Liver (tissue), 9 donors: ENCODE measurements around the gene SLC41A1. TPM values are rescaled to one million over a fixed set of nuclear protein-coding genes. Genes with fewer than 3 reads are reported as not detected.

ENCODE experiments used
- DNase-seq: peaks from one replicate; pipeline ENCODE4 v3.0.0-alpha.2; 2017; ENCODE audit warnings: low spot score
- H3K27ac ChIP-seq, 2 donors: one replicate each; pipeline ENCODE4 v1.7.0; 2013; ENCODE audit warnings: inconsistent platforms in 2 of 2, low read length in 2 of 2, control low read depth in 1 of 2, low read depth in 1 of 2, mild to moderate bottlenecking in 1 of 2
- H3K27me3 ChIP-seq, 4 donors: one replicate each; pipeline versions ENCODE4 v1.6.1 to v1.7.0; 2013; ENCODE audit warnings: low read length in 3 of 4, inconsistent platforms in 1 of 4, mild to moderate bottlenecking in 1 of 4, moderate library complexity in 1 of 4; ENCODE audit not compliant: control insufficient read depth in 4 of 4, insufficient read depth in 4 of 4
- H3K36me3 ChIP-seq, 4 donors: one replicate each; pipeline versions ENCODE4 v1.6.1 to v1.7.0; 2013; ENCODE audit warnings: low read length in 3 of 4, mild to moderate bottlenecking in 3 of 4, low read depth in 1 of 4, moderate library complexity in 1 of 4; ENCODE audit not compliant: control insufficient read depth in 4 of 4, insufficient read depth in 3 of 4
- H3K4me1 ChIP-seq, 4 donors: one replicate each; pipeline versions ENCODE4 v1.6.1 to v1.7.0; 2013; ENCODE audit warnings: low read length in 3 of 4, mild to moderate bottlenecking in 3 of 4, moderate library complexity in 1 of 4; ENCODE audit not compliant: control insufficient read depth in 4 of 4, insufficient read depth in 4 of 4
- H3K4me3 ChIP-seq, 3 donors: one replicate each; pipeline versions ENCODE4 v1.6.1 to v1.7.0; 2013; ENCODE audit warnings: low read length in 3 of 3, control low read depth in 1 of 3, low read depth in 1 of 3, mild to moderate bottlenecking in 1 of 3
- H3K9ac ChIP-seq, 2 donors: one replicate each; pipeline ENCODE4 v1.7.0; 2013; ENCODE audit warnings: low read length in 2 of 2, mild to moderate bottlenecking in 2 of 2, moderate library complexity in 2 of 2, control low read depth in 1 of 2, low read depth in 1 of 2
- H3K9me3 ChIP-seq, 4 donors: one replicate each; pipeline versions ENCODE4 v1.6.1 to v1.7.0; 2013; ENCODE audit warnings: low read length in 3 of 4; ENCODE audit not compliant: control insufficient read depth in 4 of 4
- ATF3 ChIP-seq: IDR thresholded peaks from 2 replicates; pipeline ENCODE4 v1.6.1; 2016; ENCODE audit warnings: antibody characterized with exemption
- EGR1 ChIP-seq, 2 donors: IDR thresholded peaks; 2 replicates each; pipeline ENCODE4 v1.6.1; 2016 to 2018; ENCODE audit warnings: antibody characterized with exemption in 2 of 2, low read depth in 2 of 2
- FOXA1 ChIP-seq: IDR thresholded peaks from 2 replicates; pipeline ENCODE4 v1.6.1; 2016; ENCODE audit warnings: antibody characterized with exemption
- GABPA ChIP-seq, 2 donors: IDR thresholded peaks in 1 of 2; conservative IDR thresholded peaks in 1 of 2; 2 replicates each; pipeline ENCODE4 v1.6.1; 2016; ENCODE audit warnings: antibody characterized with exemption in 2 of 2, mild to moderate bottlenecking in 1 of 2, moderate library complexity in 1 of 2
- HNF4A ChIP-seq, 2 donors: conservative IDR thresholded peaks; 2 replicates each; pipeline ENCODE4 v1.6.1; 2016; ENCODE audit warnings: antibody characterized with exemption in 2 of 2, mild to moderate bottlenecking in 2 of 2
- HNF4G ChIP-seq: IDR thresholded peaks from 2 replicates; pipeline ENCODE4 v1.6.1; 2016; ENCODE audit warnings: antibody characterized with exemption
- JUND ChIP-seq, 2 donors: IDR thresholded peaks; 2 replicates each; pipeline ENCODE4 v1.6.1; 2016; ENCODE audit warnings: antibody characterized with exemption in 2 of 2
- RAD21 ChIP-seq, 2 donors: IDR thresholded peaks; 2 replicates each; pipeline ENCODE4 v1.6.1; 2016; ENCODE audit warnings: antibody characterized with exemption in 2 of 2, mild to moderate bottlenecking in 2 of 2
- RXRA ChIP-seq, 2 donors: IDR thresholded peaks; 2 replicates each; pipeline ENCODE4 v1.6.1; 2017 to 2018; ENCODE audit warnings: antibody characterized with exemption in 2 of 2, mild to moderate bottlenecking in 1 of 2
- SP1 ChIP-seq: IDR thresholded peaks from 2 replicates; pipeline ENCODE4 v1.6.1; 2018; ENCODE audit warnings: antibody characterized with exemption, mild to moderate bottlenecking
- TAF1 ChIP-seq: conservative IDR thresholded peaks from 2 replicates; pipeline ENCODE4 v1.6.1; 2016; ENCODE audit warnings: antibody characterized with exemption, mild to moderate bottlenecking
- YY1 ChIP-seq: IDR thresholded peaks from 2 replicates; pipeline ENCODE4 v1.6.1; 2016; ENCODE audit warnings: antibody characterized with exemption, mild to moderate bottlenecking
- ZBTB33 ChIP-seq: IDR thresholded peaks from 2 replicates; pipeline ENCODE4 v1.6.1; 2016; ENCODE audit warnings: antibody characterized with exemption
- WGBS: extraction: QIAGEN DNeasy Blood & Tissue Kit; methylation state at CpG from one replicate; pipeline ENCODE4 v1.1.7; 2013; 5-methylcytosine and 5-hydroxymethylcytosine counted together
- polyA plus RNA-seq, 2 donors: library from polyadenylated mRNA; stranded (reverse) in 1 of 2; unstranded in 1 of 2; fragments of 200-250 nt in 1 of 2; fragments of >200 nt in 1 of 2; fragmentation: Nextera tagmentation in 1 of 2; extraction: Ambion mirVana in 1 of 2; gene quantifications; one replicate each; pipeline versions ENCODE4 v1.2.1 to v1.2.3, GENCODE V29; 2013 to 2015
- total RNA-seq, 2 donors: library from RNA; depleted of rRNA; stranded (reverse); fragments of >200 nt; gene quantifications; one replicate each; pipeline ENCODE4 v1.2.3, GENCODE V29; 2014
- TF ChIP-seq, protein P1 (sequence below): IDR thresholded peaks from 2 replicates; pipeline ENCODE4 v1.6.1; 2016; ENCODE audit warnings: antibody characterized with exemption, mild to moderate bottlenecking
- TF ChIP-seq, protein P2 (sequence below): fragments of 150-350 bp; IDR thresholded peaks from 2 replicates; pipeline ENCODE4 v1.5.1; 2017; ENCODE audit warnings: improper control_type of control experiment, low read depth, low read length; ENCODE audit not compliant: missing input control
- donor health status: healthy.
- donor health status: healthy.
- donor health status: healthy.
- donor health status: healthy.
- donor health status: healthy.

SLC41A1 gene
- total and polyA plus RNA-seq, 4 donors = 2.6 to 9.1 (median 4.1) TPM

- H3K27me3 ChIP-seq = no peaks in the 10 kb centered on the region
- H3K4me3 ChIP-seq = no peak overlapping the region
- H3K36me3 ChIP-seq = no peaks in the 10 kb centered on the region
- H3K9me3 ChIP-seq = no peaks in the 10 kb centered on the region
- 95% methylated on average over 2 of the region's 2 CpGs for WGBS
- H3K9ac ChIP-seq = no peak overlapping the region
- peaks cover 0 to 16% (median 10%) of the 10 kb centered on the region in 4 donors for H3K4me1 ChIP-seq
- H3K27ac ChIP-seq = no peak overlapping the region
- no peak for DNase-seq
- TF ChIP-seq ATF3 = no peak
- no peak for TF ChIP-seq TAF1
- no peak for TF ChIP-seq HNF4G
- TF ChIP-seq, protein P1, sequence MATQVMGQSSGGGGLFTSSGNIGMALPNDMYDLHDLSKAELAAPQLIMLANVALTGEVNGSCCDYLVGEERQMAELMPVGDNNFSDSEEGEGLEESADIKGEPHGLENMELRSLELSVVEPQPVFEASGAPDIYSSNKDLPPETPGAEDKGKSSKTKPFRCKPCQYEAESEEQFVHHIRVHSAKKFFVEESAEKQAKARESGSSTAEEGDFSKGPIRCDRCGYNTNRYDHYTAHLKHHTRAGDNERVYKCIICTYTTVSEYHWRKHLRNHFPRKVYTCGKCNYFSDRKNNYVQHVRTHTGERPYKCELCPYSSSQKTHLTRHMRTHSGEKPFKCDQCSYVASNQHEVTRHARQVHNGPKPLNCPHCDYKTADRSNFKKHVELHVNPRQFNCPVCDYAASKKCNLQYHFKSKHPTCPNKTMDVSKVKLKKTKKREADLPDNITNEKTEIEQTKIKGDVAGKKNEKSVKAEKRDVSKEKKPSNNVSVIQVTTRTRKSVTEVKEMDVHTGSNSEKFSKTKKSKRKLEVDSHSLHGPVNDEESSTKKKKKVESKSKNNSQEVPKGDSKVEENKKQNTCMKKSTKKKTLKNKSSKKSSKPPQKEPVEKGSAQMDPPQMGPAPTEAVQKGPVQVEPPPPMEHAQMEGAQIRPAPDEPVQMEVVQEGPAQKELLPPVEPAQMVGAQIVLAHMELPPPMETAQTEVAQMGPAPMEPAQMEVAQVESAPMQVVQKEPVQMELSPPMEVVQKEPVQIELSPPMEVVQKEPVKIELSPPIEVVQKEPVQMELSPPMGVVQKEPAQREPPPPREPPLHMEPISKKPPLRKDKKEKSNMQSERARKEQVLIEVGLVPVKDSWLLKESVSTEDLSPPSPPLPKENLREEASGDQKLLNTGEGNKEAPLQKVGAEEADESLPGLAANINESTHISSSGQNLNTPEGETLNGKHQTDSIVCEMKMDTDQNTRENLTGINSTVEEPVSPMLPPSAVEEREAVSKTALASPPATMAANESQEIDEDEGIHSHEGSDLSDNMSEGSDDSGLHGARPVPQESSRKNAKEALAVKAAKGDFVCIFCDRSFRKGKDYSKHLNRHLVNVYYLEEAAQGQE = no peak
- TF ChIP-seq, protein P2, sequence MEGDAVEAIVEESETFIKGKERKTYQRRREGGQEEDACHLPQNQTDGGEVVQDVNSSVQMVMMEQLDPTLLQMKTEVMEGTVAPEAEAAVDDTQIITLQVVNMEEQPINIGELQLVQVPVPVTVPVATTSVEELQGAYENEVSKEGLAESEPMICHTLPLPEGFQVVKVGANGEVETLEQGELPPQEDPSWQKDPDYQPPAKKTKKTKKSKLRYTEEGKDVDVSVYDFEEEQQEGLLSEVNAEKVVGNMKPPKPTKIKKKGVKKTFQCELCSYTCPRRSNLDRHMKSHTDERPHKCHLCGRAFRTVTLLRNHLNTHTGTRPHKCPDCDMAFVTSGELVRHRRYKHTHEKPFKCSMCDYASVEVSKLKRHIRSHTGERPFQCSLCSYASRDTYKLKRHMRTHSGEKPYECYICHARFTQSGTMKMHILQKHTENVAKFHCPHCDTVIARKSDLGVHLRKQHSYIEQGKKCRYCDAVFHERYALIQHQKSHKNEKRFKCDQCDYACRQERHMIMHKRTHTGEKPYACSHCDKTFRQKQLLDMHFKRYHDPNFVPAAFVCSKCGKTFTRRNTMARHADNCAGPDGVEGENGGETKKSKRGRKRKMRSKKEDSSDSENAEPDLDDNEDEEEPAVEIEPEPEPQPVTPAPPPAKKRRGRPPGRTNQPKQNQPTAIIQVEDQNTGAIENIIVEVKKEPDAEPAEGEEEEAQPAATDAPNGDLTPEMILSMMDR = no peak
- no peak for TF ChIP-seq JUND (IDR thresholded peaks at IDR 0.05)
- no peak for TF ChIP-seq RXRA (IDR thresholded peaks at IDR 0.05)
- TF ChIP-seq RAD21 (IDR thresholded peaks at IDR 0.05) = no peak
- no peak for TF ChIP-seq ZBTB33
- no peak for TF ChIP-seq YY1
- TF ChIP-seq EGR1 (IDR thresholded peaks at IDR 0.05; ENCODE audit: low read depth in 2 of 2) = no peak
- no peak for TF ChIP-seq SP1
- TF ChIP-seq FOXA1 = no peak
- no peak for TF ChIP-seq GABPA (IDR thresholded peaks at IDR 0.05 in 1 of 2, conservative IDR thresholded peaks at IDR 0.05 in 1 of 2)
- TF ChIP-seq HNF4A (conservative IDR thresholded peaks at IDR 0.05) = no peak
These were observed 29.2 kb upstream of the SLC41A1 start for GRCh38 chr1:205842229-205842628.
